HG03520 (cell line): Measurements from ENCODE around the gene TARP.
"Not testable (repeated sequence)": the region's sequence is repeated elsewhere in the genome, so short reads cannot be mapped to it uniquely, and the experiment has no call there.

ENCODE experiments used
- ATAC-seq: cut with Tn5 transposase; IDR thresholded peaks from one replicate; pipeline ENCODE4 v1.9.1; 2021; ENCODE audit warnings: mild to moderate bottlenecking, moderate library complexity; ENCODE audit not compliant: unreplicated experiment

TARP gene

DNA sequence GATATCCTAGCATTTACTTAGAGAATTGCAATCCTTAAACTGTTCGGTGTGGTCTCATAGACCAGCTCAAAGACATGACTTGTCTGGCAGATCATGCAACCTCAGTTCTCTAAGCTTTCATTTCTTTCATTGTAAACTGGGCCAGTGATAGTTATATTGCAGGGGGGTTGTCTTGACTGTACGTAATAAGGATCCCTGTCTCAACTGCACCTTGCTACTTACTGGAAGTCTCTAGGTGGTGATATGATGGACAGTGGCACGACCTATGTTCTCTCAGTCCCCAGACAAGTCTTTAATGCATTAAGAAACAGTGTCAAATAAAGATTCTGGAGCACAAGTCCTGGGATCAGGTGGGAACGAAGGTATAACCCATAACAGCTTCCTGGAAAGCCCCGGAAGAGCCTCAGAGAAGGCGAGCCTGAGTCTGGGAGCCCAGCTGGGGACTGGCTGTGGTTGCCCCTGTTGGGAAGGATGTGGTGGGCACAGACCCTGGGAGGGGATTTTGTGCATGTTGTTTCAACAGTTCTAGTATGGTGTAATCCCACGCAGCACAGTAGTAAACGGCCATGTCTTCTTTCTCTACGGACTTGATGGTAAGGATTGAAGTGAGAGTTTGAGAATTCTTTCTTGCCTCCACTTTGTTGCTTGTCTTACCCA is 26.0 kb upstream of the TARP start:
- no peak for ATAC-seq

- peak; percentile 67 for ATAC-seq
Observed at GRCh38 chr7:38296059-38296857, 22.8 kb upstream of the TARP start.

GRCh38 chr7:38294926-38295325 is 21.5 kb upstream of the TARP start:
- ATAC-seq = no peak

GRCh38 chr7:38292442-38292841 is 19.0 kb upstream of the TARP start:
- no peak for ATAC-seq

DNA sequence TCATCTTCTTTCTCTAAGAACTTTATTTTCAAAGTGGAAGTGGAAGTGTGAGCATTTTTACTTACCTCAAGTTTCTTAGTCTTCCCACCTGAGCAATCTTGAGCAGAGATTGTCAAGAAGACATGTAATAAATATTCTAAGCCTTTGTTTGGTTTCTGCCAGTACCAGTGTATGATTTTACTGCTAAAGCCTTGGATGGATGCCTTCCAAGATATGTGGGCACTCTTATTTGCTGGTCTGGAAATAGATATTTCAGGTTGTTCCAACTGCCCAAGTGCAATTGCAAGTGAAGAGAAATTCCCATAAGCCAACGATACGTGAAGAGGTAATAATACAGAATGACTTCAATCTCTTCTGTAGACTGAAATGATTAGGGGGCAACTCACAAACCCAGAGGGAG is 18.2 kb upstream of the TARP start:
- no peak for ATAC-seq

DNA sequence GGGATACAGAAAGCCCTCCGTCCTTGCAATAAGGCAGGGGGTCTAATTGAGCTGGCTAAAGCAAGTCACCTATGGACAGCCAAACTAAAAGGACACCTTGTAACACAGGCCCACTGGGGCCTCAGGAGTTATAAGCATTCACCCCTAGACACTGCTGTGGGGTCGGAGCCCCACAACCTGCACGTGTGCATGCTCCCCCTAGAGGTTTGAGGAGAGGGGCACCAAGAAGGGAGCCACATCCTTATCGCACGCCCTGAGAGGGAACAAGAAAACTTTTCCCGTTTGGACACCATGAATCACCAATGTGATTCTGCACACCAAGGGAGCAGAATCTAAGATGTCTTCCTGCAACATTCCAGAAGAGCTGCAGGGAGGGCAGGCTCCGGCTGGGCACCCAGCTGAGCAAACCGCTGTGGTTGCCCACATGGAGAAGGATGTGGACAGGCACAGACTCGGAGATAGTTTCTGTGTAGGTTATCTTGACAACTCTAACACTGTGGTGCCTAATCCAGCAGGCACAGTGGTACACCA is 17.7 kb upstream of the TARP start:
- ATAC-seq = no peak

GRCh38 chr7:38284553-38284952 is 11.1 kb upstream of the TARP start:
- no peak for ATAC-seq

DNA sequence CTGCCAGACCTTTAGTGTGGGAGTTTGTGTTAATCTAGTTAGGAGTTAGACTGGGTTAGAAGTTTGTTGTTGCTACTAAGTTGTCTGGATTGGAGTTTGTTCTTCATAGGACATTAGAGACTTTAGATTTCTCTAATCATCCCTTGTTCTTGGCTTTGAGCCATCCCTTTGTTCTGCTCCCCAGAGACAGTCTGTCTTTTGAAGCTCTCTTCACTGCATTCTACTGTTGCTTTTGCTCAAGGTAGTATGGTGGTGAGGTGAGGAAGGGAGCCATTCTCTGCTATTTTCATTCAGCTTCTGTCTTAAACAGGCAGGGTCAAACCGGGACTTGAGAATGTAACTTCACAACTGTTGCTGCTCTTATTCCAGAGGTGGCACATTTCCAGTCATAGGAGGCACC is 10.4 kb upstream of the TARP start:
- ATAC-seq = no peak

DNA sequence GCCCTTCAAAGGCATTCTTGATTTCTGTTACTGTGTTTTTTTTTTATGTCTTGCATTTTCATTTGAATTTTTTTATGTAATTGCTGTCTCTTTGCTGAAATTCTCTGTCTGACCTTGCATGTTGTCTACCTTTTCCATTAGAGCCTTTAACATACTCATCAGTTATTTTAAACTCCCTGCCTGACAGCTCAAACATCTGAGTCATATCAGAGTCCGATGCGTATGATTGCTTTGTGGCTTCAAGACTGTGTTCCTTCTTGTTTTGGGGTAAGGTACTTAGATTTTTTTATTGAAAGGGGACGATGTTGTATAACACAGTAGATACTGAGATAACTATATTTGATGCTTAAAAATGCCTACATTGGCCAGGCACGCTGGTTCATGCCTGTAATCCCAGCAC is 9.7 kb upstream of the TARP start:
- ATAC-seq = no peak

- ATAC-seq = no peak
Observed at GRCh38 chr7:38282081-38282480, 8.6 kb upstream of the TARP start.

DNA sequence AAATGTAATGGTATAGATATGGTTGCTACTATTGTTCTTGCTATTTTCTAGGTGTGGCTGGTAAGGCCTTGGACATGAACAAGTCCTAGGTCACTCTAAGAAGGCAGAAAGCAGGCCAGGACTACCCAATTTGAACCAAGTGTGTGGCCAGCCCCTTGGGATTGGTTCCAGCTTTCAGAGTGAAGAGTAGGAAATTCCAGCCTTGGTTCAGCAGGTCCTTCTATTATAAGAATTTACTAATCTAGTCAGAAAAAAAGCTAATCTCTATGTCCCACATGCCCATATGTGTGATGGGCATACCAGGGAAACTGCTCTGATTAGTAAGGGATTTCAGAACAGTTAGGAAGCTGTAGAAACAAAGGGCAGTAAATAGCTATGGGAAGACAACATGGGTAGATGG is 7.8 kb upstream of the TARP start:
- no peak for ATAC-seq

- ATAC-seq = no peak
Observed at GRCh38 chr7:38280707-38281106, 7.3 kb upstream of the TARP start.

- ATAC-seq = no peak
Observed at GRCh38 chr7:38280000-38280399, 6.6 kb upstream of the TARP start.

- ATAC-seq = no peak
Observed at GRCh38 chr7:38276096-38276877, 2.9 kb upstream of the TARP start.

GRCh38 chr7:38274927-38275620 is 1.6 kb upstream of the TARP start:
- no peak for ATAC-seq

DNA sequence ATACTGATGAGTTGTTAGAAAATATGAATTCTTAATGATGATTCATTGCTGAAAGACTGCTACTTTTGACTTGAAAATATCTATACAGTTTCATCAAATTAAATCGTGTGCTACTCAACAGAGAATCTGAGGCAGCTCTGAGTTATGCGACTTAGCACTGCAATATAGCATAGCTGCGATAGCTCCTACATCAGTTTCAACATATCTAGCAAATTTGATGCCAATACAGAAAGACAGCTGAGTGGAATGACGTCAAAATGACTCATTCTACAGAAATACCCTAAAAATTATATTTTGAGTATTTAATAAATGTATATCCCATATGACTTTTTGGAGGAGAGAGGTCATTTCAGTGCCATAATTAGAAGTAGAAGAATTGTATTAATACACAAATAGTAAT is 1.1 kb upstream of the TARP start:
- no peak for ATAC-seq

GRCh38 chr7:38270405-38270804 is 3.0 kb downstream of the TARP start:
- ATAC-seq = not testable (repeated sequence)

GRCh38 chr7:38269704-38270346 is 3.6 kb downstream of the TARP start:
- ATAC-seq = not testable (repeated sequence)

DNA sequence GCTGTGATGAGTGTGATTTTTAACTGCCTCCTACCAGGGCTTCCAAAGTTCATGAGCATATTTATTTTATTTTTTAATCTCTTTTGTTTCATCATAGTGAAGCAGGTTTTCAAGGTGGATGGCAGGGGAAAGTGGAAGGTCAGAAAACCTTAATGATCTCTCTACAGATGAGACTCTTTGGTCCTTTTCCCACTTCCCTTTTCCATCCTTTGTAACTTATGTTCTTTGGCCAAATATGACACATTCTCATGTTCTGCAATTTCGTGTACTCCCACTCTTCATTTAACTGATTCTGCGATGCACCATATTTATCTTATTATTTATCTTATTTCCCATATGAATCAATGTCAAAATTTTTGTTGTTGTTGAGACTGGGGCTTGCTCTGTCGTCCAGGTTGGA is 7.5 kb downstream of the TARP start:
- ATAC-seq = not testable (repeated sequence)

DNA sequence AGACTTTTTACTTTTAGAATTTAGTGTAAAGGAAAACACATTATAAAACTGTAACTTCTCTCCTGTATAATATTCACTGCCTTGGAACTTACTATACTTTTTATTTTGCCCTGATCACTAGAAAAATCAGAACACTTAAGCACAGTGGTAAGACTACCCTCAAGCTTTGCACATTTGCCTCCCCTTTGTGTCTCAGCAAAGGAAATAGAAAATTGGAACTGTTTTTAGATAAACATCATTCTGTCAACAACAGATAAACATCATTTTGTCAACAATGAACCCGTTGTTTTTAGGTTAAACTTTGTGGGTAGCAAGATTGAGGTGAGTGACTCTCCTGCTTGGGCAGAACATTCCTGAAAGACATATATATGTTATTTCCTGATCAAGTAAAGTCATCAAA is 8.8 kb downstream of the TARP start:
- not testable (repeated sequence) for ATAC-seq
